GM12878 (cell line): ENCODE data around the gene KCNK5. TPM values are rescaled to one million over a fixed set of nuclear protein-coding genes. Genes with fewer than 3 reads are reported as not detected.

ENCODE experiments used
- ATAC-seq: fragments of 200-7000 bp; cut with Tn5 transposase; 3 replicates; pipeline ENCODE4 v1.9.1; 2020; ENCODE audit warnings: mild to moderate bottlenecking, moderate library complexity
- BruUV-seq: library from RNA; stranded (reverse); fragments of 400-500 nt; replicated peaks from 2 replicates; lab custom pipeline; 2021; lab: Mats Ljungman, UMichigan
- CTCF ChIA-PET: fragments of 300-600 bp; sonication (Branson Sonifier 250); formaldehyde crosslinking; extraction: SDS; loops from one replicate; lab custom pipeline; 2021; ENCODE audit warnings: inconsistent platforms; lab: Yijun Ruan, JAX
- POLR2A ChIA-PET: fragments of 350-600 bp; formaldehyde crosslinking; extraction: SDS; loops from one replicate; lab custom pipeline; 2021; ENCODE audit warnings: inconsistent platforms; lab: Charles Lee
- RAD21 ChIA-PET: fragments of 300-600 bp; sonication (Branson Sonifier 250); formaldehyde crosslinking; loops from one replicate; lab custom pipeline; 2023; ENCODE audit warnings: antibody characterized with exemption; ENCODE audit not compliant: unreplicated experiment; lab: Charles Lee
- SMC1A ChIA-PET: fragments of 300-600 bp; sonication (Branson Sonifier 250); formaldehyde crosslinking; loops from one replicate; lab custom pipeline; 2023; ENCODE audit not compliant: unreplicated experiment, uncharacterized antibody; lab: Charles Lee
- DNase-seq: peaks from one replicate; pipeline ENCODE4 v3.0.0-alpha.2; 2011; ENCODE audit warnings: low read depth, low spot score
- FAIRE-seq: peaks from 3 replicates; lab custom pipeline; 2011; peaks lifted over from hg19 to GRCh38; lab: Jason Lieb, UNC
- H2AFZ ChIP-seq: 2 replicates; pipeline ENCODE4 v1.6.0; 2011; ENCODE audit warnings: low read depth, low read length, control low read depth; ENCODE audit not compliant: control insufficient read depth
- H3K27ac ChIP-seq: 2 replicates; pipeline ENCODE4 v1.5.1; 2011; ENCODE audit warnings: control low read depth; ENCODE audit not compliant: control insufficient read depth, insufficient read depth
- H3K27me3 ChIP-seq, 2 experiments: replicated peaks in 1 of 2; 2 replicates each; pipeline versions ENCODE4 v1.6.0 to v1.6.1; 2011; ENCODE audit warnings: low read length in 1 of 2; ENCODE audit not compliant: control insufficient read depth in 2 of 2, insufficient read depth in 2 of 2
- H3K36me3 ChIP-seq, 2 experiments: 2 replicates each; pipeline ENCODE4 v1.5.1; 2011; ENCODE audit warnings: low read length in 1 of 2; ENCODE audit not compliant: control insufficient read depth in 2 of 2, insufficient read depth in 2 of 2
- H3K4me1 ChIP-seq: 2 replicates; pipeline ENCODE4 v1.6.1; 2011; ENCODE audit warnings: mild to moderate bottlenecking, low read length, moderate library complexity, mixed read lengths; ENCODE audit not compliant: control insufficient read depth, insufficient read depth
- H3K4me2 ChIP-seq: 2 replicates; pipeline ENCODE4 v1.6.0; 2011; ENCODE audit warnings: control low read depth; ENCODE audit not compliant: control insufficient read depth, insufficient read depth
- H3K4me3 ChIP-seq: fragments of 200-600 bp; sonication (generic); 2 replicates; pipeline ENCODE4 v1.5.1; 2016
- H3K79me2 ChIP-seq: 2 replicates; pipeline ENCODE4 v1.6.0; 2011; ENCODE audit warnings: low read length; ENCODE audit not compliant: control insufficient read depth, insufficient read depth
- H3K9ac ChIP-seq: 2 replicates; pipeline ENCODE4 v1.8.0; 2011; ENCODE audit warnings: low read length, control low read depth, mixed read lengths; ENCODE audit not compliant: control insufficient read depth, insufficient read depth
- H3K9me3 ChIP-seq: replicated peaks from 3 replicates; pipeline ENCODE4 v1.5.1; 2011; ENCODE audit warnings: mild to moderate bottlenecking, low read length; ENCODE audit not compliant: control insufficient read depth, insufficient read depth
- H4K20me1 ChIP-seq: 2 replicates; pipeline ENCODE4 v1.6.0; 2011; ENCODE audit not compliant: control insufficient read depth, insufficient read depth
- BRCA1 ChIP-seq: IDR thresholded peaks from 2 replicates; pipeline ENCODE4 v1.6.1; 2011; ENCODE audit warnings: low read depth, low read length, improper control_type of control experiment
- CEBPB ChIP-seq, 2 experiments: fragments of 150-350 bp in 1 of 2; IDR thresholded peaks; 2 replicates each; pipeline ENCODE4 v1.6.1; 2012 to 2014; ENCODE audit warnings: low read depth in 2 of 2, low read length in 2 of 2, borderline replicate concordance in 1 of 2, inconsistent platforms in 1 of 2
- DPF2 ChIP-seq: fragments of 450-650 bp; IDR thresholded peaks from 2 replicates; pipeline ENCODE4 v1.6.1; 2017; ENCODE audit warnings: mild to moderate bottlenecking
- MAX ChIP-seq: IDR thresholded peaks from 2 replicates; pipeline ENCODE4 v1.6.1; 2012; ENCODE audit warnings: low read depth, low read length, improper control_type of control experiment
- NFYB ChIP-seq: IDR thresholded peaks from 2 replicates; pipeline ENCODE4 v1.6.1; 2011; ENCODE audit warnings: low read depth, mild to moderate bottlenecking, low read length, improper control_type of control experiment, moderate library complexity; ENCODE audit not compliant: insufficient read depth
- RUNX3 ChIP-seq: IDR thresholded peaks from 2 replicates; pipeline ENCODE4 v1.6.1; 2012; ENCODE audit warnings: low read length, inconsistent platforms
- SKIL ChIP-seq: fragments of 450-650 bp; IDR thresholded peaks from 2 replicates; pipeline ENCODE4 v1.6.1; 2017; ENCODE audit warnings: mild to moderate bottlenecking, low read depth, inconsistent platforms; ENCODE audit not compliant: poor library complexity, severe bottlenecking
- SREBF1 ChIP-seq: IDR thresholded peaks from 2 replicates; pipeline ENCODE4 v1.6.1; 2012; ENCODE audit warnings: mild to moderate bottlenecking, low read length
- SRF ChIP-seq, 2 experiments: IDR thresholded peaks; 2 replicates each; pipeline ENCODE4 v1.6.1; 2011; ENCODE audit warnings: low read depth in 2 of 2, low read length in 2 of 2, mild to moderate bottlenecking in 1 of 2, moderate library complexity in 1 of 2
- TAF1 ChIP-seq: IDR thresholded peaks from 2 replicates; pipeline ENCODE4 v1.6.1; 2011; ENCODE audit warnings: mild to moderate bottlenecking, low read depth, low read length, borderline replicate concordance
- TCF3 ChIP-seq: IDR thresholded peaks from 2 replicates; pipeline ENCODE4 v1.6.1; 2012; ENCODE audit warnings: low read depth, mild to moderate bottlenecking, low read length, borderline replicate concordance; ENCODE audit not compliant: insufficient read depth
- ZBTB11 ChIP-seq: fragments of 450-650 bp; formaldehyde crosslinking; IDR thresholded peaks from 2 replicates; pipeline ENCODE4 v1.5.0; 2022; ENCODE audit warnings: mild to moderate bottlenecking, missing genetic modification characterization
- ZBTB33 ChIP-seq: fragments of 450-650 bp; IDR thresholded peaks from 2 replicates; pipeline ENCODE4 v1.6.1; 2017; ENCODE audit warnings: mild to moderate bottlenecking
- WGBS: methylation state at CpG from one replicate; pipeline ENCODE4 v1.1.6; 2016; ENCODE audit warnings: low lambda C conversion rate; ENCODE audit not compliant: insufficient replicate concordance, insufficient coverage; ENCODE audit errors: missing lambda C conversion rate; 5-methylcytosine and 5-hydroxymethylcytosine counted together
- in situ Hi-C: fragments of 300-500 bp; cut with MboI; formaldehyde crosslinking; loops from 9 replicates; pipeline ENCODE4 v1.14.3; 2018; ENCODE audit warnings: mixed read lengths
- intact Hi-C: fragments of 100-400 bp; cut with micrococcal nuclease; formaldehyde crosslinking; loops from one replicate; pipeline ENCODE4 v1.14.2; 2022; ENCODE audit not compliant: unreplicated experiment
- polyA plus RNA-seq, 11 experiments: library from polyadenylated mRNA; depleted of rRNA in 4 of 11; unstranded in 6 of 11; stranded (reverse) in 5 of 11; fragments of >200 nt; fragmentation: Nextera tagmentation in 4 of 11; fragmentation: Illumina TruSeq in 1 of 11; extraction: Ambion mirVana in 4 of 11; extraction: Trizol in 1 of 11; gene quantifications; 1 replicate in 1 of 11; 2 replicates in 10 of 11; pipeline versions ENCODE4 v1.2.1 to v1.2.3, GENCODE V29; 2011 to 2016; ENCODE audit warnings: inconsistent platforms in 2 of 11, missing spikeins in 2 of 11, low read depth in 1 of 11
- total RNA-seq, 4 experiments: library from RNA; depleted of rRNA in 3 of 4; stranded (reverse); fragments of >200 nt in 3 of 4; fragmentation: Illumina TruSeq in 1 of 4; extraction: Trizol in 1 of 4; gene quantifications; 2 replicates each; pipeline versions ENCODE4 v1.2.1 to v1.2.3, GENCODE V29; 2013 to 2021

Gene KCNK5
- total and polyA plus RNA-seq, 10 of the 15 experiments (the other 5 are each of a cell fraction or from before 2014, with no cell fraction given) = 0.11 to 4.2 (median 2.1) TPM

GRCh38 chr6:39167321-39167720, 62.0 kb downstream of the KCNK5 start (continued):
- no peak for TF ChIP-seq SKIL
- no peak for TF ChIP-seq SREBF1
- TF ChIP-seq TAF1 = no peak
- TF ChIP-seq RUNX3 = no peak
- TF ChIP-seq SRF (IDR thresholded peaks at IDR 0.05; ENCODE audit: low read depth in 2 of 2, low read length in 2 of 2) = no peak
- TF ChIP-seq, all 136 proteins: peak for 0

GRCh38 chr6:39166912-39167290, 62.4 kb downstream of the KCNK5 start:
- BruUV-seq = no TSS peak
- POLR2A ChIA-PET = no interaction called here
- in situ Hi-C loops = loop anchor here (5.0 kb wide), 1 partner anchor 135 kb away; no protein-coding TSS in a partner anchor
- TF ChIP-seq CEBPB (IDR thresholded peaks at IDR 0.05; ENCODE audit: borderline replicate concordance in 1 of 2, low read depth in 2 of 2, low read length in 2 of 2) (no peak), TCF3 (no peak), BRCA1 (no peak), ZBTB33 (no peak), MAX (no peak), ZBTB11 (no peak), DPF2 (no peak), NFYB (no peak)

More at GRCh38 chr6:39166912-39167290, 62.4 kb downstream of the KCNK5 start:
- Histone ChIP-seq H2AFZ (no peak overlapping the region), H3K4me2 (no peak overlapping the region), H3K9me3 (no peaks in the 10 kb centered on the region), H3K9ac (no peak overlapping the region), H3K4me3 (no peak overlapping the region), H3K4me1 (no peaks in the 10 kb centered on the region), H3K27ac (no peak overlapping the region), H3K79me2 (no peaks in the 10 kb centered on the region), H3K27me3 (peaks cover 2 to 3% of the 10 kb centered on the region in 2 experiments; a peak in 3 of 4 replicates), H4K20me1 (no peaks in the 10 kb centered on the region), H3K36me3 (no peaks in the 10 kb centered on the region)
- FAIRE-seq (no peak), ATAC-seq (no peak), DNase-seq (no peak)
- intact Hi-C loops = loop anchor here (1.0 to 10.0 kb wide), 3 partner anchors 136 to 292 kb away; no protein-coding TSS in a partner anchor
- 38% methylated on average over 5 of the region's 5 CpGs for WGBS
- ChIA-PET RAD21 (interaction anchor here (0.8 to 5.4 kb wide), 8 partner anchors 15 to 169 kb away, joined by 3 to 71 read pairs (median 6); no protein-coding TSS in a partner anchor), CTCF (interaction anchor here (0.7 to 8.7 kb wide), 14 partner anchors 9 to 1706 kb away, joined by 3 to 167 read pairs (median 4); no protein-coding TSS in a partner anchor), SMC1A (interaction anchor here (0.9 to 6.0 kb wide), 7 partner anchors 15 to 143 kb away, joined by 3 to 83 read pairs (median 4); no protein-coding TSS in a partner anchor)
